VCaP (cell line): ENCODE results near the gene CHKA.
A peak's percentile ranks its signal among the peaks of the same experiment; 100 is the strongest.

Source experiments
- H3K27ac ChIP-seq: fragments of 450-650 bp; 2 replicates; pipeline ENCODE4 v1.5.1; 2017
- CTCF ChIP-seq: fragments of 450-650 bp; conservative IDR thresholded peaks from 2 replicates; pipeline ENCODE4 v1.5.1; 2017; ENCODE audit warnings: mild to moderate bottlenecking, moderate library complexity

CHKA gene

DNA sequence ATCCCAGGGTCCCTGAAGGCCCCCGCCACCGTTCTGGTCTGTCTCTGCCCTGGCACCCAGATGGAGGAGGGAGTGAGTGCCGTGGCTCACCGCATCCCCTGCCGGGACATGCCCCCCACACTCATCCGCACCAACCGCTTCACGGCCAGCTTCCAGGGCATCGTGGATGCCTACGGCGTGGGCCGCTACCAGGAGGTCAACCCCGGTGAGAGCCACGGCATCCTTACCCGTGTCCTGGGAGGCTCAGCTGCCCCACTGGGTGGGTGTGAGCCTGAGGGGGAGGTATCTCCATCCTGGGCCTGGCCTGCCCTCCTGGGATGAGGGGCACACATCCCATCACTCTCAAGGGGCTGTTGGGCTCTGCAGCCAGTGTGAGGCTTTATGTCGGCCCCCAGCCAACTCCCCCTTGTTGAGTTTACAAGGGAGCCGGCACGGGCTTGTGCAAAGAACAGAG, 76.3 kb downstream of the CHKA start:
- H3K27ac ChIP-seq = no peak overlapping the region
- no peak for TF ChIP-seq CTCF

DNA sequence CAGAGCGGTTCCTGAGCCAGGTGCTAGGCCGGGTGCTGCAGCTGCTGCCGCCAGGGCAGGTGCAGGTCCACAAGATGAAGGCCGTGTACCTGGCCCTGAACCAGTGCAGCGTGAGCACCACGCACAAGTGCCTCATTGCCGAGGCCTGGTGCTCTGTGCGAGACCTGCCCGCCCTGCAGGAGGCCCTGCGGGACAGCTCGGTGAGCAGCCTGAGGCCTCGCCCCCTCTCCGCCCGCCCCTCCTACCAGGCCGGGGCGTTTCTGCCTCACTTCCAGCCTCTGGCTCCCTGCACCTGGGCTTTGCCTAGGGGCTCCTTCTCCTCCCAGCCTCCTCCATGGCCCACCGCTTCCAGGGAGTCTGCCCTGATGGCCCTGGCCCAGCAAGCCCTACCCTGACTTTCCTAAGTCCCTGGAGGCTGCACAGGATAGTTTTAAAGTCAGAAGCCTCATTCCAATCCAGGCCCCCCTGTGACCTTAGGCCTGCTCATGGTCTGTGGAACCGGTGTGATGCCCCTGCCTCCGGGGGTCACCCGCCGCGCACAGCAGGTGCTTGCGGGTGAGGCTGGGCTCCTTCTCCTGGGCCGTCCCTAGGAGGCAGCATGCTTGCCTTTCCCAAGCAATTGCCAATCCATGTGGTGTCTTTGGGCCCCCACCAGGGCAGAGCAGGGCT, 76.9 kb downstream of the CHKA start:
- peak overlapping the region; percentile 3; the same call in 1 of the 2 replicates for H3K27ac ChIP-seq
- TF ChIP-seq CTCF = no peak

- no peak for TF ChIP-seq CTCF
- peak overlapping the region; percentile 3; the same call in 1 of the 2 replicates for H3K27ac ChIP-seq
Measured at GRCh38 chr11:68043349-68044144, 77.6 kb downstream of the CHKA start.

DNA sequence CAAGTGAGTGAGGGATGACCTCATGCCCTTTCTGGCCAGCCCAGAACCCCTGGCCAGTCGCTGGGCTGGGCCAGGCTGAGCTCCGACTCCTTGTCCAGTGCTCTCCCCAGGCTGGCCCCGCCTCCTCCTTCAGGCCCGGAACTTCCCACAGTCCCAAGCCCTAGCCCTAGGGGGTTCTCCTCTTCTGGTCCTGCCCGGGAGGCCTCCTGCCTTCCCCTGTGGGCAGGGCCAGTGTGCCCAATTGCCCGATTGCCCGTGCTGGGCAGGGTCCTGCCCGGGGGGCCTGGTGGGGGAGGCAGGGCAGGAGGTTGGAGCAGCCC, 78.2 kb downstream of the CHKA start:
- peak overlapping the region; percentile 3; the same call in 1 of the 2 replicates for H3K27ac ChIP-seq
- TF ChIP-seq CTCF = no peak

- H3K27ac ChIP-seq = peak overlapping the region; percentile 73; the same call in 1 of the 2 replicates
- TF ChIP-seq CTCF = no peak
Measured at GRCh38 chr11:68042219-68043028, 78.8 kb downstream of the CHKA start.

DNA sequence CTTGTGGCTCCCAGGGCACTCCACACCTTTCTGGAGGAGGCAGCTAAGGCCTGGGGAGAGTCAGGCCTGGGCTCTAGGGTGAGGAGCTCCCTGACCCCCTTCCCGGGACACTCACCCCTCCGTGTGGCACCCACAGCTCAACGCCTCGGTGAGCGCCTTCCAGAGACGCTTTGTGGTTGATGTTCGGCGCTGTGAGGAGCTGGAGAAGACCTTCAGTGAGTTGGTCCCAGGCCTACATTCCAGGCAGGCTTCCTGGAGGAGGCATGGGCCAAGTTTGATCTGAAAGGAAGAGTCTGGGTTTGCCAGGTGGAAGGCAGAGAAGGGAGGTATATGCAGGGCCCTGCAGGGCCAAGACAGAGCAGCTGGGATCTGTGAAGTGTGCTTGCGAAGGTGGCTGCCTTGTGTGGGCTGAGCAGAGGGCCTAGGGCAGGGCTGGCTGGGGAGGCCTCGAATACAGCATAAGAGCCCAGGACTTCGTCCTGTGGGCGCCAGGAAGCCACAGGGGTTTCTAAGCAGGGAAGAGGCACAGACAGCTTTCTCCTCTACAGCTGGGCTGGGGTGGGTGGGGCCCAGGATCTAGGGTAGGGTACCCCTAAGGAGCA, 79.5 kb downstream of the CHKA start:
- H3K27ac ChIP-seq = peak overlapping the region; percentile 73; the same call in 1 of the 2 replicates
- TF ChIP-seq CTCF = no peak
